Astrocyte (in vitro differentiated cells and primary cell): Measurements from ENCODE around the gene ZNF133. TPM values are rescaled to one million over a fixed set of nuclear protein-coding genes. Genes with fewer than 3 reads are reported as not detected.
"Not testable (repeated sequence)": the region's sequence is repeated elsewhere in the genome, so short reads cannot be mapped to it uniquely, and the experiment has no call there.

Source experiments
- DNase-seq: peaks from one replicate; pipeline ENCODE4 v3.0.0-alpha.2; 2010; ENCODE audit warnings: low read depth
- FAIRE-seq: peaks from 2 replicates; lab custom pipeline; 2011; peaks lifted over from hg19 to GRCh38; lab: Jason Lieb, UNC
- H2AFZ ChIP-seq: 2 replicates; pipeline ENCODE4 v1.6.0; 2012; ENCODE audit warnings: low read depth, low read length, inconsistent platforms
- H3K27ac ChIP-seq: 2 replicates; pipeline ENCODE4 v1.5.1; 2011; ENCODE audit warnings: low read depth, low read length, inconsistent platforms
- H3K27me3 ChIP-seq: 2 replicates; pipeline ENCODE4 v1.6.0; 2011; ENCODE audit warnings: low read length, inconsistent platforms; ENCODE audit not compliant: insufficient read depth
- H3K36me3 ChIP-seq: 2 replicates; pipeline ENCODE4 v1.5.1; 2011; ENCODE audit warnings: low read length, inconsistent platforms; ENCODE audit not compliant: insufficient read depth
- H3K4me1 ChIP-seq: 2 replicates; pipeline ENCODE4 v1.5.1; 2011; ENCODE audit warnings: low read length, inconsistent platforms; ENCODE audit not compliant: insufficient read depth
- H3K4me2 ChIP-seq: 2 replicates; pipeline ENCODE4 v1.6.0; 2012; ENCODE audit warnings: low read length, inconsistent platforms
- H3K4me3 ChIP-seq: 2 replicates; pipeline ENCODE4 v1.5.1; 2011; ENCODE audit warnings: low read depth, mild to moderate bottlenecking, low read length, inconsistent platforms; ENCODE audit not compliant: insufficient read depth
- H3K79me2 ChIP-seq: 2 replicates; pipeline ENCODE4 v1.6.0; 2012; ENCODE audit warnings: mild to moderate bottlenecking, low read length, inconsistent platforms; ENCODE audit not compliant: insufficient read depth
- H3K9ac ChIP-seq: 2 replicates; pipeline ENCODE4 v1.6.0; 2012; ENCODE audit warnings: mild to moderate bottlenecking, low read length, inconsistent platforms
- H3K9me3 ChIP-seq: 2 replicates; pipeline ENCODE4 v1.5.1; 2012; ENCODE audit warnings: low read depth, mild to moderate bottlenecking, low read length, inconsistent platforms; ENCODE audit not compliant: insufficient read depth
- H4K20me1 ChIP-seq: 2 replicates; pipeline ENCODE4 v1.6.0; 2012; ENCODE audit warnings: low read length, inconsistent platforms; ENCODE audit not compliant: insufficient read depth
- H3K27ac Mint-ChIP-seq: one replicate; pipeline ENCODE4 v1.8.0; 2021; ENCODE audit warnings: mild to moderate bottlenecking, mixed read lengths; ENCODE audit not compliant: unreplicated experiment
- H3K27me3 Mint-ChIP-seq: one replicate; pipeline ENCODE4 v1.8.0; 2021; ENCODE audit warnings: low read depth, mixed read lengths; ENCODE audit not compliant: unreplicated experiment
- H3K36me3 Mint-ChIP-seq: one replicate; pipeline ENCODE4 v1.8.0; 2021; ENCODE audit warnings: low read depth, mixed read lengths; ENCODE audit not compliant: unreplicated experiment
- H3K4me1 Mint-ChIP-seq: one replicate; pipeline ENCODE4 v1.8.0; 2021; ENCODE audit warnings: low read depth, mixed read lengths; ENCODE audit not compliant: unreplicated experiment
- H3K4me3 Mint-ChIP-seq: one replicate; pipeline ENCODE4 v1.8.0; 2021; ENCODE audit warnings: mild to moderate bottlenecking, moderate library complexity, mixed read lengths; ENCODE audit not compliant: unreplicated experiment
- H3K9me3 Mint-ChIP-seq: one replicate; pipeline ENCODE4 v1.8.0; 2021; ENCODE audit warnings: mild to moderate bottlenecking, mixed read lengths; ENCODE audit not compliant: unreplicated experiment
- EZH2 ChIP-seq: IDR thresholded peaks from 2 replicates; pipeline ENCODE4 v1.6.1; 2012; ENCODE audit warnings: mild to moderate bottlenecking, low read length, inconsistent platforms; ENCODE audit not compliant: insufficient read depth
- total RNA-seq: library from RNA; stranded (reverse); gene quantifications from 2 replicates; pipeline ENCODE4 v1.2.1, GENCODE V29; 2021
- TF ChIP-seq, protein P1 (sequence below): IDR thresholded peaks from 2 replicates; pipeline ENCODE4 v1.5.1; 2011; ENCODE audit warnings: low read depth, mild to moderate bottlenecking, inconsistent platforms, low read length, moderate library complexity; ENCODE audit not compliant: insufficient read depth

The ZNF133 gene
- total RNA-seq, 1 donor from 2014 or later: 12.5 TPM

- DNase-seq: no peak
- peaks cover 4% of the 10 kb centered on the region for H3K27me3 ChIP-seq
- H3K4me1 ChIP-seq: no peaks in the 10 kb centered on the region
- H3K27me3 Mint-ChIP-seq: peaks cover 15% of the 10 kb centered on the region
- H3K79me2 ChIP-seq: no peaks in the 10 kb centered on the region
- H3K9me3 Mint-ChIP-seq: peaks cover 3% of the 10 kb centered on the region
- no peak for TF ChIP-seq EZH2
- TF ChIP-seq, protein P1, sequence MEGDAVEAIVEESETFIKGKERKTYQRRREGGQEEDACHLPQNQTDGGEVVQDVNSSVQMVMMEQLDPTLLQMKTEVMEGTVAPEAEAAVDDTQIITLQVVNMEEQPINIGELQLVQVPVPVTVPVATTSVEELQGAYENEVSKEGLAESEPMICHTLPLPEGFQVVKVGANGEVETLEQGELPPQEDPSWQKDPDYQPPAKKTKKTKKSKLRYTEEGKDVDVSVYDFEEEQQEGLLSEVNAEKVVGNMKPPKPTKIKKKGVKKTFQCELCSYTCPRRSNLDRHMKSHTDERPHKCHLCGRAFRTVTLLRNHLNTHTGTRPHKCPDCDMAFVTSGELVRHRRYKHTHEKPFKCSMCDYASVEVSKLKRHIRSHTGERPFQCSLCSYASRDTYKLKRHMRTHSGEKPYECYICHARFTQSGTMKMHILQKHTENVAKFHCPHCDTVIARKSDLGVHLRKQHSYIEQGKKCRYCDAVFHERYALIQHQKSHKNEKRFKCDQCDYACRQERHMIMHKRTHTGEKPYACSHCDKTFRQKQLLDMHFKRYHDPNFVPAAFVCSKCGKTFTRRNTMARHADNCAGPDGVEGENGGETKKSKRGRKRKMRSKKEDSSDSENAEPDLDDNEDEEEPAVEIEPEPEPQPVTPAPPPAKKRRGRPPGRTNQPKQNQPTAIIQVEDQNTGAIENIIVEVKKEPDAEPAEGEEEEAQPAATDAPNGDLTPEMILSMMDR: no peak
- no peaks in the 10 kb centered on the region for H3K4me1 Mint-ChIP-seq
- no peak overlapping the region for H3K4me3 Mint-ChIP-seq
- H2AFZ ChIP-seq: no peak overlapping the region
- H3K36me3 Mint-ChIP-seq: no peaks in the 10 kb centered on the region
- no peak overlapping the region for H3K27ac Mint-ChIP-seq
- H3K27ac ChIP-seq: no peak overlapping the region
- H3K4me2 ChIP-seq: no peak overlapping the region
- no peaks in the 10 kb centered on the region for H3K9me3 ChIP-seq
- H3K9ac ChIP-seq: no peak overlapping the region
- no peak for FAIRE-seq
- H3K4me3 ChIP-seq: no peak overlapping the region
- H4K20me1 ChIP-seq: no peaks in the 10 kb centered on the region
- H3K36me3 ChIP-seq: no peaks in the 10 kb centered on the region
These were observed 15.9 kb upstream of the ZNF133 start for GRCh38 chr20:18272451-18272850.

GRCh38 chr20:18273738-18274137 lies 14.6 kb upstream of the ZNF133 start:
- Mint-ChIP-seq H3K4me3 (no peak overlapping the region), H3K36me3 (no peaks in the 10 kb centered on the region), H3K4me1 (no peaks in the 10 kb centered on the region), H3K27me3 (peaks cover 15% of the 10 kb centered on the region), H3K9me3 (peaks cover 3% of the 10 kb centered on the region), H3K27ac (no peak overlapping the region)
- TF ChIP-seq EZH2: no peak
- TF ChIP-seq, protein P1: no peak
- H3K27me3 ChIP-seq: peaks cover 4% of the 10 kb centered on the region
- FAIRE-seq (no peak), DNase-seq (no peak)
- H3K4me2 ChIP-seq: no peak overlapping the region
- H2AFZ ChIP-seq: no peak overlapping the region
- no peaks in the 10 kb centered on the region for H3K9me3 ChIP-seq
- H3K36me3 ChIP-seq: no peaks in the 10 kb centered on the region
- no peak overlapping the region for H3K27ac ChIP-seq
- H3K4me1 ChIP-seq: no peaks in the 10 kb centered on the region
- no peak overlapping the region for H3K4me3 ChIP-seq
- no peaks in the 10 kb centered on the region for H4K20me1 ChIP-seq
- H3K79me2 ChIP-seq: no peaks in the 10 kb centered on the region
- H3K9ac ChIP-seq: no peak overlapping the region

DNA sequence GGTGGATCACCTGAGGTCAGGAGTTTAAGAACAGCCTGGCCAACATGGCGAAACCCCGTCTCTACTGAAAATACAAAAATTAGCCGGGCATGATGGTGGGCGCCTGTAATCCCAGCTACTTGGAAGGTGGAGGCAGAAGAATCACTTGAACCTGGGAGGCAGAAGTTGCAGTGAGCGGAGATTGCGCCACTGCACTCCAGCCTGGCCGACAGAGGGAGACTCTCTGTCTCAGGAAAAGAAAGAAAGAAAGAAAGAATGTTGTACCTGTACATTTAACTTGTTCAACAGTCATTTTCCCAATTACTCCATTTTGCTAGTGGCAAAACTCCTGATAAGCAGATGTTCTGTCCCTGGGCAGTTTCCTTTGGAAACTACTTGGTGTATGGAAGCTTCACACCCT lies 12.4 kb upstream of the ZNF133 start:
- not testable (repeated sequence) for H3K9me3 ChIP-seq, H3K4me3 Mint-ChIP-seq, H3K4me1 ChIP-seq, H3K4me2 ChIP-seq, H3K36me3 ChIP-seq, H3K79me2 ChIP-seq, H2AFZ ChIP-seq, H3K4me1 Mint-ChIP-seq, H4K20me1 ChIP-seq, H3K36me3 Mint-ChIP-seq, H3K27ac ChIP-seq, H3K9me3 Mint-ChIP-seq, H3K27ac Mint-ChIP-seq, H3K9ac ChIP-seq, H3K4me3 ChIP-seq, H3K27me3 ChIP-seq, DNase-seq, FAIRE-seq
- peaks cover 22% of the 10 kb centered on the region for H3K27me3 Mint-ChIP-seq
